IgD-negative memory B cell (primary cell): Measurements from ENCODE around the gene EIF4E2. TPM values are rescaled to one million over a fixed set of nuclear protein-coding genes. Genes with fewer than 3 reads are reported as not detected.

ENCODE experiments used
- H3K27ac Mint-ChIP-seq, 3 donors: one replicate each; pipeline ENCODE4 v1.8.0; 2020 to 2022; ENCODE audit warnings: mild to moderate bottlenecking in 3 of 3, mixed read lengths in 3 of 3, moderate library complexity in 1 of 3
- H3K27me3 Mint-ChIP-seq: one replicate; pipeline ENCODE4 v1.8.0; 2021; ENCODE audit warnings: mixed read lengths
- H3K36me3 Mint-ChIP-seq: one replicate; pipeline ENCODE4 v1.8.0; 2020; ENCODE audit warnings: mild to moderate bottlenecking, mixed read lengths
- H3K4me1 Mint-ChIP-seq, 3 donors: one replicate each; pipeline ENCODE4 v1.8.0; 2020 to 2022; ENCODE audit warnings: mixed read lengths in 3 of 3, mild to moderate bottlenecking in 1 of 3
- H3K4me3 Mint-ChIP-seq, 4 donors: one replicate each; pipeline ENCODE4 v1.8.0; 2020 to 2022; ENCODE audit warnings: mild to moderate bottlenecking in 4 of 4, mixed read lengths in 4 of 4, moderate library complexity in 3 of 4
- H3K9me3 Mint-ChIP-seq, 3 donors: one replicate each; pipeline ENCODE4 v1.8.0; 2020 to 2021; ENCODE audit warnings: mixed read lengths in 3 of 3, mild to moderate bottlenecking in 1 of 3
- polyA plus RNA-seq: library from polyadenylated mRNA; unstranded; fragments of 300-500 nt; fragmentation: Illumina TruSeq; gene quantifications from one replicate; pipeline ENCODE4 v1.2.3, GENCODE V29; 2021

The EIF4E2 gene
- polyA plus RNA-seq, 1 donor from 2014 or later, result 55.3 TPM

- Mint-ChIP-seq H3K4me3 (peak overlapping the region in 1 of 4 donors; percentile 29), H3K36me3 (no peaks in the 10 kb centered on the region), H3K27me3 (peaks cover 1% of the 10 kb centered on the region), H3K9me3 (peaks cover 0 to 2% (median 0%) of the 10 kb centered on the region in 3 donors), H3K4me1 (peaks cover 5 to 8% (median 7%) of the 10 kb centered on the region in 3 donors), H3K27ac (no peak overlapping the region)
These were observed 54.0 kb downstream of the EIF4E2 start for GRCh38 chr2:232604535-232604934.

- Mint-ChIP-seq H3K36me3 (no peaks in the 10 kb centered on the region), H3K4me3 (peak overlapping the region in 1 of 4 donors; percentile 23), H3K9me3 (no peaks in the 10 kb centered on the region)
These were observed 56.5 kb downstream of the EIF4E2 start for GRCh38 chr2:232607011-232607410.

GRCh38 chr2:232609607-232610006, 59.1 kb downstream of the EIF4E2 start:
- H3K4me1 Mint-ChIP-seq, result peaks cover 5 to 8% (median 7%) of the 10 kb centered on the region in 3 donors
- no peaks in the 10 kb centered on the region for H3K9me3 Mint-ChIP-seq
- H3K27ac Mint-ChIP-seq, result no peak overlapping the region

More at GRCh38 chr2:232607011-232607410, 56.5 kb downstream of the EIF4E2 start:
- peaks cover 1% of the 10 kb centered on the region for H3K27me3 Mint-ChIP-seq
- H3K27ac Mint-ChIP-seq, result no peak overlapping the region
- peaks cover 5 to 8% (median 7%) of the 10 kb centered on the region in 3 donors for H3K4me1 Mint-ChIP-seq

GRCh38 chr2:232610081-232610480, 59.6 kb downstream of the EIF4E2 start:
- H3K4me3 Mint-ChIP-seq, result no peak overlapping the region
- no peaks in the 10 kb centered on the region for H3K36me3 Mint-ChIP-seq
- no peaks in the 10 kb centered on the region for H3K27me3 Mint-ChIP-seq
- H3K9me3 Mint-ChIP-seq, result no peaks in the 10 kb centered on the region
- peaks cover 5 to 8% (median 7%) of the 10 kb centered on the region in 3 donors for H3K4me1 Mint-ChIP-seq
- no peak overlapping the region for H3K27ac Mint-ChIP-seq

More at GRCh38 chr2:232609607-232610006, 59.1 kb downstream of the EIF4E2 start:
- Mint-ChIP-seq H3K27me3 (no peaks in the 10 kb centered on the region), H3K4me3 (peak overlapping the region in 1 of 4 donors; percentile 55), H3K36me3 (no peaks in the 10 kb centered on the region)

- peaks cover 2% of the 10 kb centered on the region in 3 donors for H3K4me1 Mint-ChIP-seq
- H3K27me3 Mint-ChIP-seq, result no peaks in the 10 kb centered on the region
- H3K4me3 Mint-ChIP-seq, result no peak overlapping the region
- no peak overlapping the region for H3K27ac Mint-ChIP-seq
- H3K9me3 Mint-ChIP-seq, result no peaks in the 10 kb centered on the region
- no peaks in the 10 kb centered on the region for H3K36me3 Mint-ChIP-seq
These were observed 60.6 kb downstream of the EIF4E2 start for GRCh38 chr2:232611061-232611460.

- H3K4me1 Mint-ChIP-seq, result no peaks in the 10 kb centered on the region
- H3K36me3 Mint-ChIP-seq, result no peaks in the 10 kb centered on the region
- no peak overlapping the region for H3K27ac Mint-ChIP-seq
- H3K4me3 Mint-ChIP-seq, result no peak overlapping the region
- H3K27me3 Mint-ChIP-seq, result no peaks in the 10 kb centered on the region
- no peaks in the 10 kb centered on the region for H3K9me3 Mint-ChIP-seq
These were observed 61.2 kb downstream of the EIF4E2 start for GRCh38 chr2:232611559-232612218.

GRCh38 chr2:232613538-232614134, 63.1 kb downstream of the EIF4E2 start:
- Mint-ChIP-seq H3K27me3 (peaks cover 3% of the 10 kb centered on the region), H3K36me3 (no peaks in the 10 kb centered on the region), H3K4me1 (no peaks in the 10 kb centered on the region), H3K27ac (peak overlapping the region in 1 of 3 donors; percentile 64), H3K4me3 (no peak overlapping the region), H3K9me3 (no peaks in the 10 kb centered on the region)

GRCh38 chr2:232615339-232615738, 64.8 kb downstream of the EIF4E2 start:
- Mint-ChIP-seq H3K36me3 (no peaks in the 10 kb centered on the region), H3K27me3 (peaks cover 3% of the 10 kb centered on the region), H3K4me1 (no peaks in the 10 kb centered on the region), H3K27ac (no peak overlapping the region), H3K9me3 (no peaks in the 10 kb centered on the region), H3K4me3 (no peak overlapping the region)

Other genes with a start within 250 kb of the EIF4E2 start
- not detected for gene ALPP, start 171.9 kb upstream of the EIF4E2 start, polyA plus RNA-seq
- gene ALPG, start 143.8 kb upstream of the EIF4E2 start, polyA plus RNA-seq, result not detected
- gene ALPI, start 94.5 kb upstream of the EIF4E2 start, polyA plus RNA-seq, result not detected
- gene ECEL1, start 62.9 kb upstream of the EIF4E2 start, polyA plus RNA-seq, result not detected
- not detected for gene PRSS56, start 30.3 kb upstream of the EIF4E2 start, polyA plus RNA-seq
- gene CHRND, start 24.5 kb upstream of the EIF4E2 start, polyA plus RNA-seq, result not detected
- not detected for gene CHRNG, start 11.0 kb upstream of the EIF4E2 start, polyA plus RNA-seq
- 5.3 TPM for gene TIGD1, start 132 bp upstream of the EIF4E2 start, polyA plus RNA-seq
- 0.73 TPM for gene EFHD1, start 82.9 kb downstream of the EIF4E2 start, polyA plus RNA-seq
- gene GIGYF2, start 146.6 kb downstream of the EIF4E2 start, polyA plus RNA-seq, result 24.3 TPM
- 0.09 TPM for gene KCNJ13, start 225.9 kb downstream of the EIF4E2 start, polyA plus RNA-seq